PFSK-1 (cell line): Measurements from ENCODE around the gene PLS1.

ENCODE experiments used
- POLR2AphosphoS5 ChIP-seq: IDR thresholded peaks from 2 replicates; pipeline ENCODE4 v1.6.1; 2012; ENCODE audit warnings: low read depth, mild to moderate bottlenecking, control low read depth, low read length, moderate library complexity
- SIN3A ChIP-seq: IDR thresholded peaks from 2 replicates; pipeline ENCODE4 v1.6.1; 2012; ENCODE audit warnings: mild to moderate bottlenecking, low read length, moderate library complexity, borderline replicate concordance; ENCODE audit not compliant: insufficient read depth
- TAF1 ChIP-seq: IDR thresholded peaks from 2 replicates; pipeline ENCODE4 v1.6.1; 2012; ENCODE audit warnings: low read length, control low read depth, borderline replicate concordance; ENCODE audit not compliant: insufficient read depth
- TF ChIP-seq, protein P1 (sequence below), 2 experiments: IDR thresholded peaks; 2 replicates each; pipeline versions ENCODE4 v1.6.1 to v1.8.0; 2011 to 2012; ENCODE audit warnings: low read depth in 2 of 2, low read length in 2 of 2, control low read depth in 1 of 2, inconsistent platforms in 1 of 2, mild to moderate bottlenecking in 1 of 2, moderate library complexity in 1 of 2; ENCODE audit not compliant: insufficient read depth in 1 of 2

DNA sequence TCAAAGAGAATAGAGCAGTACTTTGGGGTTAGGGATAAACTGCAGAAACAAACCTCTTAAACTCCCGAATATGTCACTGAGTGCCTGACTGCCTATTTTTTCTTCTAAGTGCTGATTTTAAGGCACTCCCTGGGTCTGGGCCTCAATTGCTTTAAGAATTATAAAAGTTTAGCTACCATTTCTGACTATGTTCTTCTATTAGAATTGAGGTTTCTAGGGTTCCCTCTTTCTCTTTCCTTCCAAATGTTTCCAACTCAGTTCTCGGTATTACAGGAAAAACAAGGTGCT, 28.9 kb downstream of the PLS1 start:
- TF ChIP-seq TAF1 (no peak), POLR2AphosphoS5 (no peak), SIN3A (no peak)
- TF ChIP-seq, protein P1, sequence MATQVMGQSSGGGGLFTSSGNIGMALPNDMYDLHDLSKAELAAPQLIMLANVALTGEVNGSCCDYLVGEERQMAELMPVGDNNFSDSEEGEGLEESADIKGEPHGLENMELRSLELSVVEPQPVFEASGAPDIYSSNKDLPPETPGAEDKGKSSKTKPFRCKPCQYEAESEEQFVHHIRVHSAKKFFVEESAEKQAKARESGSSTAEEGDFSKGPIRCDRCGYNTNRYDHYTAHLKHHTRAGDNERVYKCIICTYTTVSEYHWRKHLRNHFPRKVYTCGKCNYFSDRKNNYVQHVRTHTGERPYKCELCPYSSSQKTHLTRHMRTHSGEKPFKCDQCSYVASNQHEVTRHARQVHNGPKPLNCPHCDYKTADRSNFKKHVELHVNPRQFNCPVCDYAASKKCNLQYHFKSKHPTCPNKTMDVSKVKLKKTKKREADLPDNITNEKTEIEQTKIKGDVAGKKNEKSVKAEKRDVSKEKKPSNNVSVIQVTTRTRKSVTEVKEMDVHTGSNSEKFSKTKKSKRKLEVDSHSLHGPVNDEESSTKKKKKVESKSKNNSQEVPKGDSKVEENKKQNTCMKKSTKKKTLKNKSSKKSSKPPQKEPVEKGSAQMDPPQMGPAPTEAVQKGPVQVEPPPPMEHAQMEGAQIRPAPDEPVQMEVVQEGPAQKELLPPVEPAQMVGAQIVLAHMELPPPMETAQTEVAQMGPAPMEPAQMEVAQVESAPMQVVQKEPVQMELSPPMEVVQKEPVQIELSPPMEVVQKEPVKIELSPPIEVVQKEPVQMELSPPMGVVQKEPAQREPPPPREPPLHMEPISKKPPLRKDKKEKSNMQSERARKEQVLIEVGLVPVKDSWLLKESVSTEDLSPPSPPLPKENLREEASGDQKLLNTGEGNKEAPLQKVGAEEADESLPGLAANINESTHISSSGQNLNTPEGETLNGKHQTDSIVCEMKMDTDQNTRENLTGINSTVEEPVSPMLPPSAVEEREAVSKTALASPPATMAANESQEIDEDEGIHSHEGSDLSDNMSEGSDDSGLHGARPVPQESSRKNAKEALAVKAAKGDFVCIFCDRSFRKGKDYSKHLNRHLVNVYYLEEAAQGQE (IDR thresholded peaks at IDR 0.05; ENCODE audit: insufficient read depth in 1 of 2, low read depth in 2 of 2, low read length in 2 of 2), result no peak
